A549 (cell line): ENCODE results near the gene ACTN1. TPM values are rescaled to one million over a fixed set of nuclear protein-coding genes. Genes with fewer than 3 reads are reported as not detected.

ENCODE experiments used
- ATAC-seq, 2 experiments: fragments of 200-7000 bp in 1 of 2; fragments of >200 bp in 1 of 2; cut with Nextera tagmentation in 1 of 2; cut with Tn5 transposase in 1 of 2; 3 replicates each; pipeline versions ENCODE4 v1.8.0 to v1.9.1; 2018 to 2020; ENCODE audit warnings: mild to moderate bottlenecking in 1 of 2, moderate library complexity in 1 of 2
- CTCF ChIA-PET: fragments of 300-600 bp; sonication (Branson Sonifier 250); formaldehyde crosslinking; extraction: SDS; loops from one replicate; lab custom pipeline; 2021; ENCODE audit warnings: antibody characterized with exemption, inconsistent platforms; lab: Yijun Ruan, JAX
- POLR2A ChIA-PET: fragments of 350-600 bp; formaldehyde crosslinking; extraction: SDS; loops from one replicate; lab custom pipeline; 2021; ENCODE audit warnings: antibody characterized with exemption, inconsistent platforms; lab: Yijun Ruan, JAX
- DNase-seq, 2 experiments: peaks; one replicate each; pipeline versions ENCODE4 v3.0.0 to v3.0.0-alpha.2; 2011 to 2016; ENCODE audit warnings: low read depth in 1 of 2, low spot score in 1 of 2
- FAIRE-seq: peaks from 2 replicates; lab custom pipeline; 2011; peaks lifted over from hg19 to GRCh38; lab: Jason Lieb, UNC
- H3K27ac ChIP-seq, 2 experiments: fragments of >200 bp; sonication (Bioruptor Twin); formaldehyde crosslinking; 3 replicates each; pipeline ENCODE4 v1.5.1; 2016 to 2017
- H3K4me1 ChIP-seq: fragments of >200 bp; sonication (Bioruptor Twin); formaldehyde crosslinking; 3 replicates; pipeline ENCODE4 v1.6.1; 2016
- H3K4me2 ChIP-seq: fragments of >200 bp; sonication (Bioruptor Twin); formaldehyde crosslinking; 3 replicates; pipeline ENCODE4 v1.6.1; 2016
- H3K4me3 ChIP-seq: fragments of >200 bp; sonication (Bioruptor Twin); formaldehyde crosslinking; 3 replicates; pipeline ENCODE4 v1.5.1; 2016
- H3K9me3 ChIP-seq: fragments of >200 bp; sonication (Bioruptor Twin); formaldehyde crosslinking; 3 replicates; pipeline ENCODE4 v1.6.1; 2016
- CBX8 ChIP-seq: fragments of 200-600 bp; sonication (generic); IDR thresholded peaks from 2 replicates; pipeline ENCODE4 v1.6.1; 2016
- CHD4 ChIP-seq: fragments of 200-600 bp; sonication (generic); IDR thresholded peaks from 2 replicates; pipeline ENCODE4 v1.6.1; 2016; ENCODE audit warnings: antibody characterized with exemption, mild to moderate bottlenecking, borderline replicate concordance
- ESRRA ChIP-seq: fragments of 150-350 bp; IDR thresholded peaks from 2 replicates; pipeline ENCODE4 v1.6.1; 2014; ENCODE audit warnings: mild to moderate bottlenecking, low read length, borderline replicate concordance
- GATA3 ChIP-seq: IDR thresholded peaks from 2 replicates; pipeline ENCODE4 v1.6.1; 2012; ENCODE audit warnings: borderline replicate concordance
- HDAC2 ChIP-seq: fragments of 200-600 bp; sonication (generic); IDR thresholded peaks from 2 replicates; pipeline ENCODE4 v1.6.1; 2016
- HEYL ChIP-seq: fragments of 250-450 bp; sonication (Bioruptor Pico); IDR thresholded peaks from 2 replicates; pipeline ENCODE4 v1.8.0; 2021; ENCODE audit warnings: mild to moderate bottlenecking, moderate library complexity
- HMGXB4 ChIP-seq: fragments of 250-450 bp; sonication (Bioruptor Pico); IDR thresholded peaks from 2 replicates; pipeline ENCODE4 v1.5.0; 2021; ENCODE audit warnings: mild to moderate bottlenecking, moderate library complexity, borderline replicate concordance
- KDM1A ChIP-seq: fragments of 200-600 bp; sonication (generic); IDR thresholded peaks from 2 replicates; pipeline ENCODE4 v1.6.1; 2016; ENCODE audit warnings: low read depth, mild to moderate bottlenecking
- KDM5A ChIP-seq: fragments of 200-600 bp; sonication (generic); IDR thresholded peaks from 2 replicates; pipeline ENCODE4 v1.6.1; 2016; ENCODE audit warnings: antibody characterized with exemption, mild to moderate bottlenecking
- MAFK ChIP-seq: fragments of 450-650 bp; IDR thresholded peaks from 2 replicates; pipeline ENCODE4 v1.6.1; 2014; ENCODE audit not compliant: partially characterized antibody
- MAX ChIP-seq: IDR thresholded peaks from 2 replicates; pipeline ENCODE4 v1.6.1; 2012
- POLR2A ChIP-seq: IDR thresholded peaks from 2 replicates; pipeline ENCODE4 v1.6.1; 2012; ENCODE audit warnings: mild to moderate bottlenecking, low read length
- RFX5 ChIP-seq: fragments of 450-650 bp; IDR thresholded peaks from 2 replicates; pipeline ENCODE4 v1.7.1; 2014; ENCODE audit warnings: antibody characterized with exemption, mild to moderate bottlenecking, moderate library complexity
- SMC3 ChIP-seq: fragments of >200 bp; sonication (Bioruptor Twin); formaldehyde crosslinking; IDR thresholded peaks from 3 replicates; pipeline ENCODE4 v1.6.1; 2018; ENCODE audit warnings: inconsistent platforms
- ZC3H11A ChIP-seq: fragments of 450-650 bp; IDR thresholded peaks from 2 replicates; pipeline ENCODE4 v1.6.1; 2014; ENCODE audit warnings: antibody characterized with exemption, mild to moderate bottlenecking
- ZFP36 ChIP-seq: fragments of 450-650 bp; IDR thresholded peaks from 2 replicates; pipeline ENCODE4 v1.6.1; 2014; ENCODE audit warnings: borderline replicate concordance; ENCODE audit not compliant: partially characterized antibody
- ZSCAN20 ChIP-seq: fragments of 250-450 bp; sonication (Bioruptor Pico); IDR thresholded peaks from 2 replicates; pipeline ENCODE4 v1.8.0; 2022; ENCODE audit warnings: mild to moderate bottlenecking, moderate library complexity
- WGBS: methylation state at CpG from one replicate; pipeline ENCODE4 v1.1.6; 2017; ENCODE audit errors: missing lambda C conversion rate; 5-methylcytosine and 5-hydroxymethylcytosine counted together
- polyA plus RNA-seq, 4 experiments: library from polyadenylated mRNA; depleted of rRNA in 3 of 4; stranded (reverse); fragments of >200 nt; fragmentation: RNase III in 1 of 4; extraction: RNeasy Plus Mini Kit Qiagen cat#74134 plus additional on column Dnase treatment in 1 of 4; gene quantifications; 2 replicates in 3 of 4; 3 replicates in 1 of 4; pipeline ENCODE4 v1.2.3, GENCODE V29; 2011 to 2017

ACTN1 gene
- polyA plus RNA-seq, 2 of the 4 experiments (the other 2 are of a cell fraction): 208 to 245 TPM

- no peaks in the 10 kb centered on the region for H3K9me3 ChIP-seq
- H3K27ac ChIP-seq: peak overlapping the region; percentile 98 to 99
- POLR2A ChIA-PET: no interaction called here
- H3K4me2 ChIP-seq: peak overlapping the region; percentile 98
- 49% methylated on average over 11 of the region's 11 CpGs for WGBS
- H3K4me1 ChIP-seq: peaks cover 100% of the 10 kb centered on the region
- TF ChIP-seq POLR2A: no peak
- TF ChIP-seq KDM5A: no peak
- no peak for TF ChIP-seq SMC3
- TF ChIP-seq, all 56 proteins: peak for 0
- no peak overlapping the region for H3K4me3 ChIP-seq
- no peak for DNase-seq
- no peak; a peak in 1 of 6 replicates for ATAC-seq
- CTCF ChIA-PET: interaction anchor here (0.9 to 19.3 kb wide), 7 partner anchors 9 to 156 kb away, joined by 3 to 480 read pairs (median 4); no protein-coding TSS in a partner anchor
- FAIRE-seq: no peak
Observed at GRCh38 chr14:68945585-68946488, 33.3 kb downstream of the ACTN1 start.

GRCh38 chr14:68945190-68945584, 33.9 kb downstream of the ACTN1 start:
- peak overlapping the region; percentile 98 for H3K4me2 ChIP-seq
- H3K4me3 ChIP-seq: no peak overlapping the region
- CTCF ChIA-PET: interaction anchor here (0.9 to 19.3 kb wide), 5 partner anchors 9 to 156 kb away, joined by 3 to 480 read pairs (median 4); no protein-coding TSS in a partner anchor
- TF ChIP-seq HEYL (CRISPR knock-in tag) (no peak), MAFK (no peak), KDM1A (no peak), SMC3 (no peak), ZC3H11A (no peak), ZFP36 (no peak), RFX5 (no peak), HMGXB4 (CRISPR knock-in tag) (no peak), CHD4 (no peak)
- TF ChIP-seq, all 56 proteins: peak for 0
- H3K4me1 ChIP-seq: peaks cover 100% of the 10 kb centered on the region
- POLR2A ChIA-PET: no interaction called here
- ATAC-seq (no peak), DNase-seq (no peak), FAIRE-seq (no peak)
- H3K27ac ChIP-seq: peak overlapping the region; percentile 98 to 99
- 58% methylated on average over 4 of the region's 4 CpGs for WGBS
- H3K9me3 ChIP-seq: no peaks in the 10 kb centered on the region

GRCh38 chr14:68944162-68944561, 34.9 kb downstream of the ACTN1 start:
- POLR2A ChIA-PET: no interaction called here
- Histone ChIP-seq H3K27ac (peak overlapping the region; percentile 98 to 99), H3K9me3 (no peaks in the 10 kb centered on the region), H3K4me2 (peak overlapping the region; percentile 98; the same call in 2 of the 3 replicates), H3K4me3 (no peak overlapping the region), H3K4me1 (peaks cover 97% of the 10 kb centered on the region)
- WGBS: 87% methylated on average over 6 of the region's 6 CpGs
- TF ChIP-seq KDM1A (no peak), ZSCAN20 (CRISPR knock-in tag) (no peak)
- FAIRE-seq (peak; percentile 18), DNase-seq (no peak), ATAC-seq (no peak)
- CTCF ChIA-PET: interaction anchor here (1.1 to 19.3 kb wide), 3 partner anchors 19 to 36 kb away, joined by 3 to 480 read pairs (median 6); no protein-coding TSS in a partner anchor

GRCh38 chr14:68943107-68943506, 36.0 kb downstream of the ACTN1 start:
- TF ChIP-seq GATA3: no peak
- no peak for TF ChIP-seq HDAC2
- TF ChIP-seq ESRRA: no peak
- no peak for TF ChIP-seq CBX8
- TF ChIP-seq RFX5: no peak
- no peak for TF ChIP-seq MAFK
- TF ChIP-seq MAX: no peak
- H3K4me1 ChIP-seq: peaks cover 95% of the 10 kb centered on the region
- H3K27ac ChIP-seq: peak overlapping the region; percentile 98 to 99
- no peaks in the 10 kb centered on the region for H3K9me3 ChIP-seq
- no peak for ATAC-seq
- WGBS: 95% methylated on average over 9 of the region's 10 CpGs
- H3K4me3 ChIP-seq: no peak overlapping the region
- CTCF ChIA-PET: interaction anchor here (1.3 to 38.0 kb wide), 7 partner anchors 1 to 147 kb away, joined by 3 to 480 read pairs (median 6); no protein-coding TSS in a partner anchor
- no peak for DNase-seq
- POLR2A ChIA-PET: no interaction called here
- peak overlapping the region; percentile 98; the same call in 2 of the 3 replicates for H3K4me2 ChIP-seq
- no peak for FAIRE-seq
